BE2C (cell line): ENCODE results near the gene SLC23A2.
"Not testable (repeated sequence)": the region's sequence is repeated elsewhere in the genome, so short reads cannot be mapped to it uniquely, and the experiment has no call there.

ENCODE experiments used
- DNase-seq: peaks from one replicate; pipeline ENCODE4 v3.0.0-alpha.2; 2020
- H3K27me3 ChIP-seq: fragments of 250-450 bp; sonication (Bioruptor Pico); 2 replicates; pipeline ENCODE4 v1.5.1; 2020; ENCODE audit warnings: mild to moderate bottlenecking
- H3K36me3 ChIP-seq: fragments of 250-450 bp; sonication (Bioruptor Pico); 2 replicates; pipeline ENCODE4 v1.5.1; 2020; ENCODE audit warnings: mild to moderate bottlenecking
- H3K4me1 ChIP-seq: fragments of 250-450 bp; sonication (Bioruptor Pico); 2 replicates; pipeline ENCODE4 v1.5.1; 2020
- H3K4me3 ChIP-seq: 2 replicates; pipeline ENCODE4 v1.5.1; 2011; ENCODE audit warnings: low read depth, low read length
- H3K9me3 ChIP-seq: fragments of 250-450 bp; sonication (Bioruptor Pico); 2 replicates; pipeline ENCODE4 v1.5.1; 2020
- CTCF ChIP-seq: IDR thresholded peaks from 2 replicates; pipeline ENCODE4 v1.5.1; 2012; ENCODE audit warnings: mild to moderate bottlenecking, low read depth, low read length

Gene SLC23A2

GRCh38 chr20:5040345-5040744 lies 39.0 kb upstream of the SLC23A2 start:
- Histone ChIP-seq H3K36me3 (no peaks in the 10 kb centered on the region), H3K4me1 (no peaks in the 10 kb centered on the region), H3K4me3 (no peak overlapping the region), H3K9me3 (no peaks in the 10 kb centered on the region), H3K27me3 (0 out of 2 replicates have a peak, but pooled peaks cover 8% of the 10 kb centered on the region)
- no peak for DNase-seq
- no peak for TF ChIP-seq CTCF

GRCh38 chr20:5039889-5040288 lies 38.6 kb upstream of the SLC23A2 start:
- Histone ChIP-seq H3K36me3 (no peaks in the 10 kb centered on the region), H3K9me3 (no peaks in the 10 kb centered on the region), H3K4me3 (no peak overlapping the region), H3K27me3 (0 out of 2 replicates have a peak, but pooled peaks cover 7% of the 10 kb centered on the region), H3K4me1 (no peaks in the 10 kb centered on the region)
- no peak for TF ChIP-seq CTCF
- DNase-seq = no peak

- H3K4me1 ChIP-seq = no peaks in the 10 kb centered on the region
- no peaks in the 10 kb centered on the region for H3K36me3 ChIP-seq
- no peaks in the 10 kb centered on the region for H3K9me3 ChIP-seq
- TF ChIP-seq CTCF = no peak
- 0 out of 2 replicates have a peak, but pooled peaks cover 4% of the 10 kb centered on the region for H3K27me3 ChIP-seq
- H3K4me3 ChIP-seq = no peak overlapping the region
- DNase-seq = no peak
Measured at GRCh38 chr20:5039255-5039657, 37.9 kb upstream of the SLC23A2 start.

GRCh38 chr20:5036828-5037227 lies 35.5 kb upstream of the SLC23A2 start:
- 0 out of 2 replicates have a peak, but pooled peaks cover 4% of the 10 kb centered on the region for H3K27me3 ChIP-seq
- H3K4me3 ChIP-seq = no peak overlapping the region
- H3K4me1 ChIP-seq = no peaks in the 10 kb centered on the region
- TF ChIP-seq CTCF = no peak
- DNase-seq = no peak
- H3K36me3 ChIP-seq = no peaks in the 10 kb centered on the region
- H3K9me3 ChIP-seq = no peaks in the 10 kb centered on the region

- DNase-seq, H3K27me3 ChIP-seq, H3K9me3 ChIP-seq, H3K36me3 ChIP-seq, H3K4me1 ChIP-seq, H3K4me3 ChIP-seq: not testable (repeated sequence)
Measured at GRCh38 chr20:5035518-5035917, 34.2 kb upstream of the SLC23A2 start.

- H3K9me3 ChIP-seq = no peaks in the 10 kb centered on the region
- no peaks in the 10 kb centered on the region for H3K36me3 ChIP-seq
- DNase-seq = no peak
- H3K4me1 ChIP-seq = no peaks in the 10 kb centered on the region
- H3K4me3 ChIP-seq = no peak overlapping the region
- no peaks in the 10 kb centered on the region for H3K27me3 ChIP-seq
- TF ChIP-seq CTCF = no peak
Measured at GRCh38 chr20:5033566-5033965, 32.3 kb upstream of the SLC23A2 start.

GRCh38 chr20:5031701-5032100 lies 30.4 kb upstream of the SLC23A2 start:
- not testable (repeated sequence) for H3K9me3 ChIP-seq, H3K27me3 ChIP-seq, H3K4me1 ChIP-seq, H3K36me3 ChIP-seq, H3K4me3 ChIP-seq, DNase-seq
